H9 (cell line): ENCODE results near the gene HCN4. TPM values are rescaled to one million over a fixed set of nuclear protein-coding genes. Genes with fewer than 3 reads are reported as not detected.

ENCODE experiments used
- DNase-seq: peaks from one replicate; pipeline ENCODE4 v3.0.0-alpha.2; 2017
- H2AFZ ChIP-seq: one replicate; pipeline ENCODE4 v1.6.1; 2013; ENCODE audit warnings: mild to moderate bottlenecking, low read length, control low read depth, moderate library complexity
- H2AK5ac ChIP-seq: 2 replicates; pipeline ENCODE4 v1.6.1; 2013; ENCODE audit warnings: low read length, control low read depth, mixed read lengths; ENCODE audit not compliant: insufficient read length
- H2BK120ac ChIP-seq: one replicate; pipeline ENCODE4 v1.6.1; 2013; ENCODE audit warnings: low read depth, mild to moderate bottlenecking, low read length, control low read depth, inconsistent platforms; ENCODE audit not compliant: poor library complexity, severe bottlenecking
- H2BK12ac ChIP-seq: 2 replicates; pipeline ENCODE4 v1.6.1; 2013; ENCODE audit warnings: low read length, control low read depth, mixed read lengths, low read depth; ENCODE audit not compliant: insufficient read length
- H2BK15ac ChIP-seq: 2 replicates; pipeline ENCODE4 v1.6.1; 2013; ENCODE audit warnings: low read depth, low read length, control low read depth
- H2BK20ac ChIP-seq: one replicate; pipeline ENCODE4 v1.6.1; 2013; ENCODE audit warnings: low read depth, mild to moderate bottlenecking, low read length, control low read depth, inconsistent platforms; ENCODE audit not compliant: poor library complexity, severe bottlenecking
- H2BK5ac ChIP-seq: 2 replicates; pipeline ENCODE4 v1.6.1; 2013; ENCODE audit warnings: low read length, control low read depth, mixed read lengths; ENCODE audit not compliant: insufficient read length
- H3K14ac ChIP-seq: 2 replicates; pipeline ENCODE4 v1.6.1; 2013; ENCODE audit warnings: low read length, control low read depth; ENCODE audit not compliant: insufficient read depth
- H3K18ac ChIP-seq: 2 replicates; pipeline ENCODE4 v1.6.1; 2013; ENCODE audit warnings: low read depth, mild to moderate bottlenecking, mixed read lengths, low read length, control low read depth; ENCODE audit not compliant: insufficient read length
- H3K23ac ChIP-seq: 2 replicates; pipeline ENCODE4 v1.6.1; 2013; ENCODE audit warnings: low read length, control low read depth, mixed read lengths, low read depth; ENCODE audit not compliant: insufficient read length
- H3K23me2 ChIP-seq: 2 replicates; pipeline ENCODE4 v1.6.1; 2013; ENCODE audit warnings: low read depth, mild to moderate bottlenecking, mixed read lengths, low read length, control low read depth; ENCODE audit not compliant: insufficient read length, poor library complexity, severe bottlenecking
- H3K27ac ChIP-seq: 2 replicates; pipeline ENCODE4 v1.5.1; 2013; ENCODE audit warnings: low read length, control low read depth, mixed read lengths, low read depth; ENCODE audit not compliant: insufficient read length
- H3K27me3 ChIP-seq: 2 replicates; pipeline ENCODE4 v1.6.1; 2013; ENCODE audit warnings: low read length, control low read depth, inconsistent platforms; ENCODE audit not compliant: insufficient read depth
- H3K4ac ChIP-seq: 2 replicates; pipeline ENCODE4 v1.6.1; 2013; ENCODE audit warnings: low read depth, mild to moderate bottlenecking, control low read depth, inconsistent platforms, low read length, moderate library complexity
- H3K4me1 ChIP-seq: 2 replicates; pipeline ENCODE4 v1.6.1; 2013; ENCODE audit warnings: low read length, control low read depth, inconsistent platforms; ENCODE audit not compliant: insufficient read depth
- H3K4me2 ChIP-seq: 2 replicates; pipeline ENCODE4 v1.6.1; 2013; ENCODE audit warnings: low read length, control low read depth, mixed read lengths; ENCODE audit not compliant: insufficient read length, insufficient read depth
- H3K56ac ChIP-seq: 2 replicates; pipeline ENCODE4 v1.6.1; 2013; ENCODE audit warnings: low read depth, mild to moderate bottlenecking, mixed read lengths, low read length, control low read depth; ENCODE audit not compliant: insufficient read length
- H3K79me1 ChIP-seq: 2 replicates; pipeline ENCODE4 v1.6.1; 2013; ENCODE audit warnings: low read depth, mild to moderate bottlenecking, moderate library complexity, low read length, control low read depth, inconsistent platforms; ENCODE audit not compliant: insufficient read depth, poor library complexity, severe bottlenecking
- H3K79me2 ChIP-seq: 2 replicates; pipeline ENCODE4 v1.6.1; 2013; ENCODE audit warnings: low read length, control low read depth, inconsistent platforms; ENCODE audit not compliant: insufficient read depth
- H3K9ac ChIP-seq: 2 replicates; pipeline ENCODE4 v1.6.1; 2013; ENCODE audit warnings: low read length, control low read depth, mixed read lengths; ENCODE audit not compliant: insufficient read length; ENCODE audit errors: extremely low read depth
- H3K9me3 ChIP-seq: one replicate; pipeline ENCODE4 v1.6.1; 2013; ENCODE audit warnings: low read depth, low read length, inconsistent platforms; ENCODE audit not compliant: control insufficient read depth
- H3T11ph ChIP-seq: one replicate; pipeline ENCODE4 v1.6.1; 2013; ENCODE audit warnings: mild to moderate bottlenecking, low read length, control low read depth, inconsistent platforms
- H4K20me1 ChIP-seq: one replicate; pipeline ENCODE4 v1.6.1; 2013; ENCODE audit not compliant: control insufficient read depth, insufficient read length, insufficient read depth
- H4K5ac ChIP-seq: 2 replicates; pipeline ENCODE4 v1.6.1; 2013; ENCODE audit warnings: low read depth, mild to moderate bottlenecking, mixed read lengths, low read length, control low read depth; ENCODE audit not compliant: insufficient read length
- H4K8ac ChIP-seq: replicated peaks from 2 replicates; pipeline ENCODE4 v1.6.1; 2013; ENCODE audit warnings: low read length, control low read depth, mixed read lengths, low read depth; ENCODE audit not compliant: insufficient read length
- H4K91ac ChIP-seq: 2 replicates; pipeline ENCODE4 v1.6.1; 2013; ENCODE audit warnings: low read depth, mild to moderate bottlenecking, moderate library complexity, mixed read lengths, low read length, control low read depth; ENCODE audit not compliant: insufficient read length
- H3K27ac Mint-ChIP-seq, 3 experiments: 2 replicates in 2 of 3; 3 replicates in 1 of 3; pipeline ENCODE4 v1.8.0; 2020 to 2021; ENCODE audit warnings: mixed read lengths in 3 of 3, mild to moderate bottlenecking in 1 of 3, moderate library complexity in 1 of 3
- H3K27me3 Mint-ChIP-seq: 2 replicates; pipeline ENCODE4 v1.8.0; 2021; ENCODE audit warnings: low read depth, mild to moderate bottlenecking, moderate library complexity, mixed read lengths
- H3K36me3 Mint-ChIP-seq, 3 experiments: 2 replicates in 2 of 3; 3 replicates in 1 of 3; pipeline ENCODE4 v1.8.0; 2020 to 2021; ENCODE audit warnings: low read depth in 3 of 3, mixed read lengths in 3 of 3; ENCODE audit not compliant: insufficient read depth in 1 of 3
- H3K4me1 Mint-ChIP-seq, 2 experiments: 2 replicates each; pipeline ENCODE4 v1.8.0; 2020; ENCODE audit warnings: mixed read lengths in 2 of 2
- H3K4me3 Mint-ChIP-seq, 2 experiments: 2 replicates in 1 of 2; 3 replicates in 1 of 2; pipeline ENCODE4 v1.8.0; 2020 to 2021; ENCODE audit warnings: mild to moderate bottlenecking in 2 of 2, mixed read lengths in 2 of 2, moderate library complexity in 1 of 2
- H3K9me3 Mint-ChIP-seq, 2 experiments: 2 replicates in 1 of 2; 3 replicates in 1 of 2; pipeline ENCODE4 v1.8.0; 2020; ENCODE audit warnings: mild to moderate bottlenecking in 2 of 2, mixed read lengths in 2 of 2, moderate library complexity in 1 of 2
- CTCF ChIP-seq: fragments of 200-600 bp; sonication (generic); conservative IDR thresholded peaks from 3 replicates; pipeline ENCODE4 v1.8.0; 2021; ENCODE audit warnings: antibody characterized with exemption, mild to moderate bottlenecking
- WGBS: extraction: QIAGEN DNeasy Blood & Tissue Kit; methylation state at CpG from one replicate; pipeline ENCODE4 v1.1.7; 2013; ENCODE audit warnings: missing lambda C conversion rate, low lambda C conversion rate, mixed read lengths; ENCODE audit not compliant: insufficient read length; ENCODE audit errors: extremely low coverage; 5-methylcytosine and 5-hydroxymethylcytosine counted together
- total RNA-seq: library from RNA; stranded (reverse); gene quantifications from 2 replicates; pipeline ENCODE4 v1.2.1, GENCODE V29; 2021

The HCN4 gene
- total RNA-seq, 1 experiment from 2014 or later, result 10.5 TPM

- Histone ChIP-seq H3K18ac (peak overlapping the region; percentile 35), H3K56ac (no peak overlapping the region), H3K4me1 (peaks cover 16% of the 10 kb centered on the region; the same call in 1 of the 2 replicates), H3K4me2 (peak overlapping the region; percentile 14), H2BK20ac (no peak overlapping the region), H2AK5ac (no peak overlapping the region), H3K4ac (no peak overlapping the region), H3K23ac (no peak overlapping the region), H4K20me1 (no peaks in the 10 kb centered on the region), H3K14ac (no peak overlapping the region), H2BK120ac (no peak overlapping the region), H2AFZ (no peak overlapping the region), H4K5ac (no peak overlapping the region), H3K9me3 (no peaks in the 10 kb centered on the region), H3K27ac (peak overlapping the region; percentile 52), H2BK12ac (no peak overlapping the region), H3K79me1 (no peaks in the 10 kb centered on the region), H3T11ph (no peak overlapping the region), H4K91ac (no peak overlapping the region), H2BK15ac (no peak overlapping the region), H3K9ac (no peak overlapping the region), H3K23me2 (no peaks in the 10 kb centered on the region), H4K8ac (no peak overlapping the region), H2BK5ac (no peak overlapping the region), H3K79me2 (no peaks in the 10 kb centered on the region), H3K27me3 (no peaks in the 10 kb centered on the region)
- Mint-ChIP-seq H3K36me3 (peaks cover 0 to 7% (median 0%) of the 10 kb centered on the region in 3 experiments; a peak in 1 of 7 replicates), H3K4me3 (peak overlapping the region; percentile 13 to 53; a peak in 2 of 5 replicates), H3K27me3 (peaks cover 8% of the 10 kb centered on the region), H3K27ac (peak overlapping the region; percentile 94 to 97 (median 96)), H3K4me1 (peaks cover 45 to 50% of the 10 kb centered on the region in 2 experiments), H3K9me3 (peaks cover 0 to 4% of the 10 kb centered on the region in 2 experiments; a peak in 2 of 5 replicates)
- no peak for DNase-seq
- no CpG with 5 or more reads among the region's 8 CpGs for WGBS
- TF ChIP-seq CTCF, result no peak
These were observed 18.2 kb upstream of the HCN4 start for GRCh38 chr15:73386886-73387506.
